ENCODE data around the gene POU2F3.

POU2F3 gene

DNA sequence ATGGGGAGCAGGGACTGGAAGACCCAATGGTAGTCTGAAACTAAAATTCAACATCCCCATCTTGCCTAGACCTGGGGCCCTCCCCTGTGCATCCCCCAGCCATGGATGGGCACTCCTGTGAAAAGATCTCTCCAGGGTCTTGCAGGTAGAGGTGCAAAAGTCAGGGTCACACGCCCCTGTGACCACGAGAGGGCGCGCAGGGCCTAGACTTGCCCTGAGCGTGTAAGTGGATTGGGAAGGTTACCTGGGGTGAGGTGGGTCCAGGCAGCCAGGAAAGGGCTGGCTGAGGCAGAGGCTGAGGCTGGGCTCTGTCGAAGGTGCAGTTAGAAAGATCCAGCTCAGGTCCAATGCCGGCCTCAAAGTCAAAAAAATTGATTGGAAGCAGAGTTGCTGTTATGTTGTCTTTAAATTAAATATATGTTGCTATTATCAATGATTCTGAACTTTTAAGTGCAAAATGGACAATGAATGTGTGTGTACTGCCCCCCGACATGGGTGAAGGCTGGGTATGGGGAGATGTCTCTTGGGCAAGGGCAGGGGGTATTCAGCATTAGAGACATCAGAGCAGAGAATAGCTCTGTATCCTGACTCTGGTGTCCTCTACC, 4.8 kb upstream of the POU2F3 start:
- Histone ChIP-seq H3K4me2 (ENCODE audit: low read length) (no peak overlapping the region), H2AFZ (ENCODE audit: low read length) (no peak overlapping the region), H4K20me1 (ENCODE audit: insufficient read depth, low read length) (no peaks in the 10 kb centered on the region), H3K4me3 (ENCODE audit: low read depth, low read length, poor library complexity, severe bottlenecking) (no peak overlapping the region), H3K4me1 (ENCODE audit: insufficient read depth, low read length, severe bottlenecking) (no peaks in the 10 kb centered on the region), H3K79me2 (ENCODE audit: insufficient read depth, low read length) (no peaks in the 10 kb centered on the region), H3K27ac (ENCODE audit: low read depth, low read length, poor library complexity, severe bottlenecking) (no peak overlapping the region), H3K27me3 (ENCODE audit: insufficient read depth, low read length) (no peaks in the 10 kb centered on the region), H3K9me2 (ENCODE audit: low read depth, low read length) (no peaks in the 10 kb centered on the region), H3K36me3 (ENCODE audit: insufficient read depth, low read length) (no peaks in the 10 kb centered on the region), H3K9me3 (ENCODE audit: low read length) (no peaks in the 10 kb centered on the region), H3K9ac (ENCODE audit: low read length) (no peak overlapping the region), H3F3A (ENCODE audit: insufficient read depth, low read length) (no peaks in the 10 kb centered on the region)
- no peak for TF ChIP-seq EZH2 (IDR thresholded peaks at IDR 0.05; ENCODE audit: borderline replicate concordance, low read length)
- TF ChIP-seq, protein P1, sequence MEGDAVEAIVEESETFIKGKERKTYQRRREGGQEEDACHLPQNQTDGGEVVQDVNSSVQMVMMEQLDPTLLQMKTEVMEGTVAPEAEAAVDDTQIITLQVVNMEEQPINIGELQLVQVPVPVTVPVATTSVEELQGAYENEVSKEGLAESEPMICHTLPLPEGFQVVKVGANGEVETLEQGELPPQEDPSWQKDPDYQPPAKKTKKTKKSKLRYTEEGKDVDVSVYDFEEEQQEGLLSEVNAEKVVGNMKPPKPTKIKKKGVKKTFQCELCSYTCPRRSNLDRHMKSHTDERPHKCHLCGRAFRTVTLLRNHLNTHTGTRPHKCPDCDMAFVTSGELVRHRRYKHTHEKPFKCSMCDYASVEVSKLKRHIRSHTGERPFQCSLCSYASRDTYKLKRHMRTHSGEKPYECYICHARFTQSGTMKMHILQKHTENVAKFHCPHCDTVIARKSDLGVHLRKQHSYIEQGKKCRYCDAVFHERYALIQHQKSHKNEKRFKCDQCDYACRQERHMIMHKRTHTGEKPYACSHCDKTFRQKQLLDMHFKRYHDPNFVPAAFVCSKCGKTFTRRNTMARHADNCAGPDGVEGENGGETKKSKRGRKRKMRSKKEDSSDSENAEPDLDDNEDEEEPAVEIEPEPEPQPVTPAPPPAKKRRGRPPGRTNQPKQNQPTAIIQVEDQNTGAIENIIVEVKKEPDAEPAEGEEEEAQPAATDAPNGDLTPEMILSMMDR (IDR thresholded peaks at IDR 0.05; ENCODE audit: low read length), result peak; percentile 76

DNA sequence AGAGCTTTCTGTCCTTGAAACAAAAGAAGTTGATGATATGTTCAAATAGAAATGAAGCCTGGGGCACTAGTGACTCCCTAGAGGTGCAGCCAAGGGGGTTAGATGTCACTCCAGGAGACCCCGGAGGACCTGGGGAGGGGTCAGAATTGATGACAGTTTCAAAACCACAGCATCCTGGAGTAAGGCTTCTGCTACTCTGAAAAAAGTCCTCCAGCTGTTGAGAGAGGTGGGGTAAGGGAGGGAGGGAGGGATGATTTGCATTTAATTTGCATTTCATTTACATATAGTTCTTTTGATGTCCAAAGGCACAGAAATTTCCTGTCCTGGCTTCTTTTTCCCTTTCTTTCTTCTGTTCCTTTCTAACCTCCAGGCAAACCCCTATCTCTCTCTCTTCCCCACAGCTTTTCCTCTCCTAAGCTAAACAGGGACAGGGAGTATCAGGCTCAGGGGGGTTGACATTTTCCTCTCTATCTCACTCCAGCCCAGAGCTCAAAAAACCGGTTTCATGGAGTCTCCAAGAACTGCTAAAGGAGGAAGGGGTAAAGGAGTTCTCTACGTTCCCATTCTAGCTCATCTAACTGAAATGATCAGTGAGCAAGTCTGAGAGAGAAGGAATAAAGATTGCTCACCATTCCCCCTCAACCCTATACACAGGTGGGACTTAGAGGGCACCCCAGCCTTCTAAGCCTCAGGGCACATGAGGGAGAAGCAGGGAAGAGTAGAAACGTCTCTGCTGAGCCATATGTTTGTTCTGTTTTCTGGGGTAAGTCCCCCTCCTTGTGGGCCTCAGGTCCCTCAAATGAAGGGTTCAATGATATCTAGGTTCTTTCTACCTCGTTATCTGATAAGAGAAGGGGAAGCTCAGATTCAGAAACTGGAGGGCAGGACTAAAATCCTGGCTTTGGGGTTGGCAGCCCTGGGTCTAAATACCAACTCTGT, 3.5 kb upstream of the POU2F3 start:
- Histone ChIP-seq H3K79me2 (ENCODE audit: insufficient read depth, low read length) (no peaks in the 10 kb centered on the region), H4K20me1 (ENCODE audit: insufficient read depth, low read length) (no peaks in the 10 kb centered on the region), H3K27me3 (ENCODE audit: insufficient read depth, low read length) (no peaks in the 10 kb centered on the region), H3K27ac (ENCODE audit: low read depth, low read length, poor library complexity, severe bottlenecking) (no peak overlapping the region), H3K4me3 (ENCODE audit: low read depth, low read length, poor library complexity, severe bottlenecking) (no peak overlapping the region), H3K9ac (ENCODE audit: low read length) (no peak overlapping the region), H2AFZ (ENCODE audit: low read length) (no peak overlapping the region), H3K9me2 (ENCODE audit: low read depth, low read length) (no peaks in the 10 kb centered on the region), H3K4me2 (ENCODE audit: low read length) (no peak overlapping the region), H3K36me3 (ENCODE audit: insufficient read depth, low read length) (no peaks in the 10 kb centered on the region), H3K4me1 (ENCODE audit: insufficient read depth, low read length, severe bottlenecking) (no peaks in the 10 kb centered on the region), H3F3A (ENCODE audit: insufficient read depth, low read length) (no peaks in the 10 kb centered on the region), H3K9me3 (ENCODE audit: low read length) (no peaks in the 10 kb centered on the region)
- TF ChIP-seq, protein P1 (IDR thresholded peaks at IDR 0.05; ENCODE audit: low read length), result no peak
- no peak for TF ChIP-seq EZH2 (IDR thresholded peaks at IDR 0.05; ENCODE audit: borderline replicate concordance, low read length)

DNA sequence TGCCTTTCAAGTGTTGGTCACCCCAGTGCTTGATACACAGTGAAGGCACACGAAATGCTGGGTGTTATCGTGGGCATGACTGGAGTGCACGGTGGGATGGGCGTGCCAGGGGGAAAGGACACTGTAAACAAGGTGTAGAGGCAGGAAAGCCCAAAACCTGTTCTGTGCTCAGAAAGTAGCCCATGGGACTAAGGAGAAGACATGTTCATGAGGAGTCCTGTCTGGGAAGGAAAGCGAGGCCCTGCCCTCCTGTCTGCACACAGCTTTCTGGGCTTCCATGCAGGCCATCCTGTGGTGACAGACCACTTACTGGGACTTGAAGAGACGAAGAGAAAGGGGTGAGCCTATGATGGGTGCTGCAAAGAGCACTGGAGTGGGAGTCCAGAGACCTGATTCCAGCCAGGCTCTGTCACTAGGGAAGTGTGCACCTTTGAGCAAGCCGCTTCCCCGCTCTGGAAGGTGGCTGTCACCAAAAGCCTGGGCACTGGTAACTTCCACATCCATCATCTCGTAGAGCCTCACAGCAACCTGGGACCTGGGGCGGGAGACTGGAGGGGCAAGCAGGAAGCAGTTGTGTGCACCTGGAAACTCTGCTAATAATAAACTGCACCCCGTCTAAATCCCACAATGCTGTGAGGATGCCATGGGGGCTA, 846 bp upstream of the POU2F3 start:
- no peaks in the 10 kb centered on the region for H3K36me3 ChIP-seq (ENCODE audit: insufficient read depth, low read length)
- H3K4me2 ChIP-seq (ENCODE audit: low read length), result no peak overlapping the region
- no peaks in the 10 kb centered on the region for H3K4me1 ChIP-seq (ENCODE audit: insufficient read depth, low read length, severe bottlenecking)

More for the DNA sequence above, 846 bp upstream of the POU2F3 start:
- Histone ChIP-seq H3F3A (ENCODE audit: insufficient read depth, low read length) (no peaks in the 10 kb centered on the region), H4K20me1 (ENCODE audit: insufficient read depth, low read length) (no peaks in the 10 kb centered on the region), H2AFZ (ENCODE audit: low read length) (no peak overlapping the region), H3K27ac (ENCODE audit: low read depth, low read length, poor library complexity, severe bottlenecking) (no peak overlapping the region), H3K27me3 (ENCODE audit: insufficient read depth, low read length) (no peaks in the 10 kb centered on the region), H3K79me2 (ENCODE audit: insufficient read depth, low read length) (no peaks in the 10 kb centered on the region), H3K4me3 (ENCODE audit: low read depth, low read length, poor library complexity, severe bottlenecking) (no peak overlapping the region), H3K9me2 (ENCODE audit: low read depth, low read length) (no peaks in the 10 kb centered on the region), H3K9ac (ENCODE audit: low read length) (no peak overlapping the region), H3K9me3 (ENCODE audit: low read length) (no peaks in the 10 kb centered on the region)
- TF ChIP-seq, protein P1 (IDR thresholded peaks at IDR 0.05; ENCODE audit: low read length), result no peak
- no peak for TF ChIP-seq EZH2 (IDR thresholded peaks at IDR 0.05; ENCODE audit: borderline replicate concordance, low read length)

All from OCI-LY1 (cell line).